CD4-positive, alpha-beta T cell treated with Interleukin-6 for 4 hours (primary cell): ENCODE measurements around the gene TFF3.

Source experiments
- DNase-seq: peaks from one replicate; pipeline ENCODE4 v3.0.0-alpha.2; 2020; ENCODE audit warnings: mixed read lengths

Gene TFF3

DNA sequence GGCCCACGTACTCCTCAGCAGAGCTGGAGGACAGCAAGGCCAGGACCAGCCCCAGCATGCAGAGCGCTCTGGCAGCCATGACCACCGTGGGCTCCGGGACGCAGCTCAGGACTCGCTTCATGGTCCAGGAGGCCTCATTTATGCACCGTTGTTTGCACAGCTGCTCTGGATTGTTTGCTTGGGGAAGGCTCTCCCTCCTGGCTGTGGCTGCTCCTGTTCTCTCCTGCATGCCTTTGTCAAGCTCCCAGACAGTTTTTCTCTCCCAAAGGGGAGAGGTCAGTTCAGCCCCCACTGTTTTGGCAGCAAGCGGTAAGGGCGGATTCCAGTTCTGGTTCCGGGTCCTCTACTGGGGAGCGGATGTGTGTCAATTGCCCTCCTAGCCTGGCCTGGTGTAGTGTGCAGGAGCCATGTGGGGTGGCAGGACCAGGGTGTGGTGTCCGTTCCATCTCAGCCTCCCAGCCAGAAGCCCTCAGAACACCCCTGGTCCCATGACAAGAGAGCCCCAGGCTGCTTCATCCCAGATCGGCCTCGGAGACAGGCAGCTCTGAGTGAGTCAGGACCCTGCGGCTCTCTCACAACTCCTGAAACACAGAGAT lies at the start of gene TFF3:
TSS of gene TFF3 (minus strand) at position 114 of the 596 bp plus-strand sequence. CDS start at position 79, 35 bp downstream.
- no peak for DNase-seq

DNA sequence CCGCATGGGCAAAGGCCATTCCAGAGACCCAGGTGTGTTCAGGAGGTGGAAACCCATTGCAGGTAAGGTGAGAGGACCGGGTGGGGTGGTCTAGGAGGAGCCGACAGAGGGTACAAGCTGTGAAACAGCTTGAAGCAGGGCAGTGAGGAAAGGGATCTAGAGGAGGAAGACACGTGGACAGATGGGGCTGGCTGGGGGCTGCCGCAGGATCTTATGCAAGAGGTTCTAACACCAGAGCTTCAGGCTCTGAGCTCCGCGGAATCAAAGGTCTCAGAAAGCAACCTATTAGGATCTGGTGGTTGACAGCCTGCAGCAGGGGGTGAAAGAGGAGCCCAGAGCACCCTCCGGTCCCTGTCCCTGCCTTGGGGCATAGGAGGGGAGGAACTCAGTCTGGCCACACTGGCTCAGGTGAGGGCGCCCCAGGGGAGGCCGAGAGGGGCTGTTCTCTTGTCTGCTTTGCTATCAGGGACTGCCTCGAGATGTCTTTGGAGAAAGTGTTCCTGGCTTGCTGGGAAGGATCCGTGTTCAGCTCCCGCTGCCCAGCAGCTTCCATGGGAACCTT lies 49.2 kb upstream of the TFF3 start:
- DNase-seq, result no peak

- no peak for DNase-seq
Observed at GRCh38 chr21:42363312-42363711, 48.1 kb upstream of the TFF3 start.

DNA sequence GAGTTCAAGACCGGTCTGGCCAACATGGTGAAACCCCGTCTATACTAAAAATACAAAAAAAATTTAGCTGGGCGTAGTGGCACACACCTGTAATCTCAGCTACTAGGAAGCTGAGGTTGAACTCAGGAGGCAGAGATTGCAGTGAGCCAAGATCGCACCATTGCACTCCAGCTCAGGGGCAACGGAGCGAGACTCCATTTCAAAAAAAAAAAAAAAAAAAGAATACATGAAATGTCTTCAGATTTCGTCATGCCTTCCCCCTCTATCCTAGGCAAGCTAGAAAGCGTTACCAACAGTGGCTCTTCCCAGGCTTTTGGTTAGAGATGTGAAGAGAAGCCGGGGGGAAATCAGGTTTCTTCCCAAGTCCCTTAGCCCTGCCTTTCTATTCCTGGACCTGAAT lies 47.5 kb upstream of the TFF3 start:
- DNase-seq, result no peak

GRCh38 chr21:42362198-42362597 lies 47.0 kb upstream of the TFF3 start:
- no peak for DNase-seq

- no peak for DNase-seq
Observed at GRCh38 chr21:42361286-42361685, 46.1 kb upstream of the TFF3 start.

DNA sequence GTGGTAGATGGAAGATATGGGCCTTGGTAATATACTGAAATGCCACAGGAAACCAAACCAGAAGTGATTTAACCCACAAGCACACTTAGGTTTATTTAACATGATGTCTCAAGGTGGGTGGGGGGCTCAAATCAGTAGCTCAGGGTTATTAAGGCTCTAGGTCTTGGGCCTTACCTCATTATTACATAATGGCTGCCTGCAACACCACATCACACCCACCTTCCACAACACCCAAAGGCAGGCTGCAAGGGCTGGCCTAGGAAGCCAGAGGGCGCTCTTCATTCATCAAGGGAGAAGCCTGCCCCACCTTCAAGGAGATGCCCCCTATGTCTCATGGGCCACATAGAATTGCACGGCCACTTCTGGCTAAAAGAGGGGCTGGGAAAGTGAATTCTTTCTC lies 45.1 kb upstream of the TFF3 start:
- DNase-seq, result no peak

GRCh38 chr21:42358937-42359336 lies 43.7 kb upstream of the TFF3 start:
- no peak for DNase-seq

DNA sequence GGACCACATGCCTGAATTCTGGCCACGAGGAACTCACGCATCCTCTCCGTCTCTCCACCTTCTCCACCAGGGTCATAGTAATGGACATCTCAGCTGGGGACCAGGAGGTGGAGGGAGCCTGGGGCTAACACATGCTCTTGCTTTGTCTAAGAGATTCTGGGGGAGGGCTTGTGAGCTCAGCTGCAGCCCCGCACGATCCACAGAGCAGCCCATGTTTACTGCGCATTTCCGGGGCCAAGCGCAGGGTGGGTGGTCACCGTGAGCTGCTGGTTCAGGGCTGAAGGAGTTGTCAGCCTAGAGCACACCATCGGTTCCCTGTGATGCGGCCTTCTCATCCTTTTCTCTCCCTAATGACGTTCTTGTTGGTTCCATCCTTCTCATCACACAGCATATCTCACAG lies 43.1 kb upstream of the TFF3 start:
- no peak for DNase-seq

DNA sequence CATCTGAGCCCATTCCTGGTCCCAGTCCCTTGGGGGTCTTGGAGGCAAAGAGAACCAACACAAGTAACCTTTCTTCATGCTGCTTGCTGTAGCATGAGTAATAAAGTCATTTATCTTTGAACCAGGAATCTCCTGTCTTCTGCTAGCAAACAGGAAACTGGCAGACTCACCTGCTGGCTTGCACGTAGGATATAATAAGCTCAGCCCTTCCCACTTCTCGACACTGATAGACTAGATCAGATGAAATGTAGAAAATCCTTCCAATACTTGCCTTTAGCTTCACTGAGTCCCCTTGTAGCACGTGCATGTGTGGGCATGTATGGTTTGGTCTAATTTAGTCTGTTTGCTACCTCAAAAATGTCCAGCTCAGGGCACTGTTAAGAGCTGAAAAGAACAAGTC lies 42.1 kb upstream of the TFF3 start:
- DNase-seq, result no peak

- DNase-seq, result no peak
Observed at GRCh38 chr21:42356650-42357049, 41.4 kb upstream of the TFF3 start.

- no peak for DNase-seq
Observed at GRCh38 chr21:42356046-42356445, 40.8 kb upstream of the TFF3 start.

DNA sequence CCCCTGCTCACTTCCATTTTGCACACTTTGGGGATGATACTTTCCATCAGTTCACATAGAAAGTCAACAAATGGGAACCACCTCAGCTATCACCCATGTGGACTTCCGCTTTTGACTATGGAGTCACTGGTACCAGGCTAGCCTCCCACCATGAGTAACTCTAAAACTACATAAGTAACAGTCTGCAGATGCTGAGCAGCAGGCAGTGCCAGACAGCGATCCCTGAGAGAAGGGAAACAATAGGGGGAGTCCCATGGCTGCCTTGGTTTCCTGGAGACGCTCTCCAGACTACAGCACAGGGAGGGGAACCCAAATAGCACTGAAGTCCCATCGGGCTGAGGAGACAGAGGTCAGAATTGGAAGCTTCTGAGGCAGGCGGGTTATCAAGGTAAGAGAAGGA lies 38.4 kb upstream of the TFF3 start:
- no peak for DNase-seq

GRCh38 chr21:42352441-42353095 lies 37.4 kb upstream of the TFF3 start:
- DNase-seq, result no peak

DNA sequence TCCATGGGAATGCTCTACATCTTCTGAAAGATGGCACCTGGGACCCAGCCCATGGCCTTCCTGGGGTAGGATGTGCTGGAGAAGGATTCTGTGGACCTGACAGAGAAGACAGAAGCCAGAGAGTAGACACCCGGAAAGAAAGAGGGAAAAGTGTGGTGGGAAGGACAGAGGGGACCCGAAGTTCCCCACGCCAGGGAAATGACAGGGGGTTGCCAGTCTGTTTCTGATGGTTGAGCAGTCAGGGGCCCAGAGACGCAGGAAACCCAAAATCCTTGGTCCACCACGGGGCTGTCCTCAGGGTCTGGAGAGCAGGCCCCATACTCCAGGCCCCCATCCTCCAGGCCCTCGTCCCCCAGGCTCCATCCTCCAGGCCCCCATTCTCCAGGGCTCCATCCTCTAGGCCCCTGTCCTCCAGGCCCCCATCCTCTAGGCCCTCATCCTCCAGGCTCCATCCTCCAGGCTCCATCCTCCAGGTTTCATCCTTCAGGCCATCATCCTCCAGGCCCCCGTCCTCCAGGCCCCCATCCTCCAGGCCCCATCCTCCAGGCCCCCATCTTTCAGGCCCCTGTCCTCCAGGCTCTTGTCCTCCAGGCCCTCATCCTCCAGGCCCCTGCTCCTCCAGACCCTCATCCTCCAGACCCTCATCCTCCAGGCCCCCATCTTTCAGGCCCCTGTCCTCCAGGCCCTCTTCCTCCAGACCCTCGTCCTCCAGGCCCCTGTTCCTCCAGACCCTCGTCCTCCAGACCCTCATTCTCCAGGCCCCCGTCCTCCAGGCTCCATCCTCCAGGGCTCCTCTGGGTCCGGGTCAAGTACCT lies 36.6 kb upstream of the TFF3 start:
- DNase-seq, result no peak

DNA sequence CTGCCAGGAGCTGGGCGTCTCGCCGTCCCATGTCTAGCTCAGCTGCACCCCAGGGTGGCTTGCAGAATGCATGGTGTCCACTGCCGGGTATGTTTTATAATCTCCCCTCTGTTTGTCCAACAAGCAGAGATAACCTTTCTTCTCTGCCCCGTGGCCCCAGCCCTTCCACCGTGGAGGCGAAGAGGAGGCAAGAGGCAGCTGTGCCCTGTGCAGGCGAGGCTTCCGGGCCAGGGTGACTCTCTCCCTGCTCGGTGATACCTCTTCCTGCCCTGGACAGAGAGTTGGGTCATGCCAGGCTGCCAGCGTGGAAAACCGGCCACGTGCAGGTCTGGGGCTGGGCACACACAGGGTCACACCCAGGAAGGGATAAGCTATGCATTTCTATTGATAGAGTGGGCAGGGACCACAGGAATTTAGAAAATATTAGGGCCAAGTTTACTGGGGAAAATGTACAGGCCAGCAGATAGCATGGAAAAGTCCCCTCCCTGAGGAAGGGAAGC lies 35.8 kb upstream of the TFF3 start, which contains the start of gene TFF2:
TSS of gene TFF2 (minus strand) at position 68 of the 500 bp plus-strand sequence. CDS start at position 31, 37 bp downstream.
- no peak for DNase-seq

DNA sequence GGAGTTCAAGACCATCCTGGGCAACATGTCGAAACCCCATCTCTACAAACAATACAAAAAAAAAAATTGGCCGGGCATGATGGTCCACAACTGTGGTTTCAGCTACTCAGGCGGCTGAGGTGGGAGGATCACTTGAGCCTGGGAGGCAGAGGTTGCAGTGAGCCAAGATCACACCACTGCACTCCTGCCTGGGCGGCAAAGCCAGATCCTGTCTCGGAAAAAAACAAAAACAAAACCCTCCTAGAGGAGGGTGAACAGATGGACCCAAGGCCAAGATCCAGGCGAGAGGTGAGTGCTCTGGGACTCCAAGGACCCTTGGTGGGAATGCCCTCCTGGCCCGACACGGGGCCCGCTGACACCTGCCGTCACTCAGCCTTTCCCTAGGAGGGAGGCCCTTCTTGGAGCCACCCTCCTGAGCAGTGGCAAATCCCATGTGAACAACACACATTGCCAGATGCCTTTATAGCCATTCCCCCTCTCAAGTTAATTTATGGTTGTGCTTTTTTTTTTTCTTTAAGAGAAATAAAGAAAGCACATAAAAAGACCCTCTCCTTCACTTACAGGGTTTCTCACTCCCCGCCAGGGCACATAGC lies 35.2 kb upstream of the TFF3 start:
- no peak for DNase-seq

DNA sequence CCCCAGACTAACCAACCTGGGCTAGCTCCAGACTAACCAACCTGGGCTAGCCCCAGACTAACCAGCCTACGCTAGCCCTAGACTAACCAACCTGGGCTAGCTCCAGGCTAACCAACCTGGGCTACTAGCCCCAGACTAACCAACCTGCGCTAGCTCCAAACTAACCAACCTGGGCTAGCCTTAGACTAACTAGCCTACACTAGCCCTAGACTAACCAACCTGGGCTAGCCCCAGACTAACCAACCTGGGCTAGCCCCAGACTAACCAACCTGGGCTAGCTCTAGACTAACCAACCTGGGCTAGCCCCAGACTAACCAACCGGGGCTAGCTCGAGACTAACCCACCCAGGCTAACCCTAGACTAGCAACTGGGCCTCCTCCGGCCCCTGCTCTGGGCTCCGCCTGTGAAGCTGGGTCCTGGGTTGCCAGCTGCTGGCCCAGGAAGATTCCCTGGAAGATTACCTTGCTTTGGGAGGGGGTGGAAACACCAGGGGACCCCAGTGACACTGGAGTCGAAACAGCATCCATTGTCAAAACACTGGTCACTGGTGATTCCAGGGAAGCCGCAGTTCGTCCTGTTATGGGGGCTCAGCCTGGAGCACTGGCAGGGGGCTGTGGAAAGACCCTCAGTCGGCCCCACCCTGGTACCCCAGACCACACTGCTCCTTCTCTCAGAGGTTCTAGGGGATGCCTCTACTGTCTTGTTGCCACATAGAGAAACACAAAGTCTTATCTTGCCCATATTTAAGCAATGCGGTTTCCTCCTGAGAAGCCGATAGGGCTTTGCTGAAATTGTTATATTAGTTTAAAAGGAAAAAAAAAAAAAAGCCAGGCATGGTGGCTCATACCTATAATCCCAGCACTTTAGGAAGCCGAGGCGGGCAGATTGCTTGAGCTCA lies 34.5 kb upstream of the TFF3 start:
- no peak for DNase-seq

DNA sequence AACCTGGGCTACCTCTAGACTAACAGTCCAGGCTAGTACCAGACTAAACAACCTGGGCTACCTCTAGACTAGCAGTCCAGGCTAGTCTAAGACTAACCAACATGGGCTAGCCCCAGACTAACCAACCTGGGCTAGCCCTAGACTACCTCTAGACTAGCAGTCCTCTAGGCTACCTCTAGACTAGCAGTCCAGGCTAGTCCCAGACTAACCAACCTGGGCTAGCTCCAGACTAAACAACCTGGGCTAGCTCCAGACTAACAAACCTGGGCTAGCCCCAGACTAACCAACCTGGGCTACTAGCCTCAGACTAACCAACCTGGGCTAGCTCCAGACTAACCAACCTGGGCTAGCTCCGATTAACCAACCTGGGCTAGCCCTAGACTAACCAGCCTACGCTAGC lies 33.6 kb upstream of the TFF3 start:
- DNase-seq, result no peak

DNA sequence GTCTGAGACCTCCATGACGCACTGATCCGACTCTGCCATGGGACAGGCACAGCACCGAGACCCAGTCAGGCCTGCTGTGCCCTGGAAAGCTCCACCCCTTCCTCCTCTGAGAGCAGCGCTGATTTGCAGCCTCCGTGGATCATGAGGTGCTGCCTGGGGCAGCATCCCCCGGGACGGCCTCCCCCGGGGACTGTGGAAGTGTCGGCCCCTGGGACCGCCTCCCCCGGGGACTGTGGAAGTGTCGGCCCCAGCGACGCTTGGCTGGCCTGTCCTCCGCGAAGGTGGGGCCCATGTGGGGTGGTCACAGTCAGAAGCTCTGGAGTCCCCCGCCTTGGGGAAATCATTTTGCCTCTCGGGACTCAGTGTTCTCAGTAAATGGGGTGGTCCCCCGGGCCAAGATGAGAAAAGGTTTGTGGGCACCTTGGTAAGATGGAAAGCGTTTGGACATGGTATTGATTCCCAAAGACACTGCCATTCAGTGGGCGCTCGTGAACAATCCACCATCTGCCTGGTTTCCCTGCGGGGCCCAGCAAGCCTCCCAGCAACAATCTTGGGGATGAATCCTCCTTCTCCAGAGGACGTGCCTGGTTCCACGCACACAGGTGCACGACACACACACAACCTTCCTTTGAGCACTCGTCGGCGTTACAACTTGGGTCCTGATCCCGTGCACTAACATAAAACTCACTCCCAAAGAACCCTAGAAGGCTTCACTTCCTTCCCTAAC lies 32.6 kb upstream of the TFF3 start:
- no peak for DNase-seq
